HG02642 (cell line): ENCODE results near the gene HEG1.
A peak's percentile ranks its signal among the peaks of the same experiment; 100 is the strongest.
"Not testable (repeated sequence)": the region's sequence is repeated elsewhere in the genome, so short reads cannot be mapped to it uniquely, and the experiment has no call there.

Experiments used
- ATAC-seq: cut with Tn5 transposase; IDR thresholded peaks from one replicate; pipeline ENCODE4 v1.9.1; 2021; ENCODE audit warnings: mild to moderate bottlenecking; ENCODE audit not compliant: unreplicated experiment, poor library complexity

HEG1 gene, protein sequence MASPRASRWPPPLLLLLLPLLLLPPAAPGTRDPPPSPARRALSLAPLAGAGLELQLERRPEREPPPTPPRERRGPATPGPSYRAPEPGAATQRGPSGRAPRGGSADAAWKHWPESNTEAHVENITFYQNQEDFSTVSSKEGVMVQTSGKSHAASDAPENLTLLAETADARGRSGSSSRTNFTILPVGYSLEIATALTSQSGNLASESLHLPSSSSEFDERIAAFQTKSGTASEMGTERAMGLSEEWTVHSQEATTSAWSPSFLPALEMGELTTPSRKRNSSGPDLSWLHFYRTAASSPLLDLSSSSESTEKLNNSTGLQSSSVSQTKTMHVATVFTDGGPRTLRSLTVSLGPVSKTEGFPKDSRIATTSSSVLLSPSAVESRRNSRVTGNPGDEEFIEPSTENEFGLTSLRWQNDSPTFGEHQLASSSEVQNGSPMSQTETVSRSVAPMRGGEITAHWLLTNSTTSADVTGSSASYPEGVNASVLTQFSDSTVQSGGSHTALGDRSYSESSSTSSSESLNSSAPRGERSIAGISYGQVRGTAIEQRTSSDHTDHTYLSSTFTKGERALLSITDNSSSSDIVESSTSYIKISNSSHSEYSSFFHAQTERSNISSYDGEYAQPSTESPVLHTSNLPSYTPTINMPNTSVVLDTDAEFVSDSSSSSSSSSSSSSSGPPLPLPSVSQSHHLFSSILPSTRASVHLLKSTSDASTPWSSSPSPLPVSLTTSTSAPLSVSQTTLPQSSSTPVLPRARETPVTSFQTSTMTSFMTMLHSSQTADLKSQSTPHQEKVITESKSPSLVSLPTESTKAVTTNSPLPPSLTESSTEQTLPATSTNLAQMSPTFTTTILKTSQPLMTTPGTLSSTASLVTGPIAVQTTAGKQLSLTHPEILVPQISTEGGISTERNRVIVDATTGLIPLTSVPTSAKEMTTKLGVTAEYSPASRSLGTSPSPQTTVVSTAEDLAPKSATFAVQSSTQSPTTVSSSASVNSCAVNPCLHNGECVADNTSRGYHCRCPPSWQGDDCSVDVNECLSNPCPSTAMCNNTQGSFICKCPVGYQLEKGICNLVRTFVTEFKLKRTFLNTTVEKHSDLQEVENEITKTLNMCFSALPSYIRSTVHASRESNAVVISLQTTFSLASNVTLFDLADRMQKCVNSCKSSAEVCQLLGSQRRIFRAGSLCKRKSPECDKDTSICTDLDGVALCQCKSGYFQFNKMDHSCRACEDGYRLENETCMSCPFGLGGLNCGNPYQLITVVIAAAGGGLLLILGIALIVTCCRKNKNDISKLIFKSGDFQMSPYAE (N-terminal part only)

GRCh38 chr3:125055913-125056745 lies at the start of gene HEG1:
HEG1 (minus strand) TSS chr3:125055997; CDS start chr3:125055890, 107 bp downstream.
- ATAC-seq: peak; percentile 73

DNA sequence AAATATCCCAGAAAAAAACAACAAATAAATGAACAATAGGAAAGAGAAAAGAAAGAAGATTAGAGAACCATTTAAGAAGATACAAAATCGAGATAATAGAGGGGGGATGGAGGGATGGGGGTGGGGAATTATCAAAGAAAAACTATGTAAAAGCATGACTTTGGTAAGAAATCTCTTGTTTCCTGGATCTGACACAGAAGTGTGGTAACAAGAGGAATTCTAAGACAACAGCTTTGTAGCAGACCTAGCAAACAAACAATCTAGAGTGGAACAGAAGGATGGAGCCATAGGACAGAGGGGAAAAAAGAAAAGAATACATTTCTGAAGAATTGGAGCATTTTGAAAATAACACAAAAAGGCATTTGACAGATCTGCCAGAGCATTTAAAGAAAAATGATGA lies 49.3 kb upstream of the HEG1 start:
- no peak for ATAC-seq

GRCh38 chr3:125104639-125105038 lies 48.8 kb upstream of the HEG1 start:
- ATAC-seq: no peak

GRCh38 chr3:125103406-125103805 lies 47.6 kb upstream of the HEG1 start:
- no peak for ATAC-seq

GRCh38 chr3:125102470-125102869 lies 46.7 kb upstream of the HEG1 start:
- ATAC-seq: no peak

DNA sequence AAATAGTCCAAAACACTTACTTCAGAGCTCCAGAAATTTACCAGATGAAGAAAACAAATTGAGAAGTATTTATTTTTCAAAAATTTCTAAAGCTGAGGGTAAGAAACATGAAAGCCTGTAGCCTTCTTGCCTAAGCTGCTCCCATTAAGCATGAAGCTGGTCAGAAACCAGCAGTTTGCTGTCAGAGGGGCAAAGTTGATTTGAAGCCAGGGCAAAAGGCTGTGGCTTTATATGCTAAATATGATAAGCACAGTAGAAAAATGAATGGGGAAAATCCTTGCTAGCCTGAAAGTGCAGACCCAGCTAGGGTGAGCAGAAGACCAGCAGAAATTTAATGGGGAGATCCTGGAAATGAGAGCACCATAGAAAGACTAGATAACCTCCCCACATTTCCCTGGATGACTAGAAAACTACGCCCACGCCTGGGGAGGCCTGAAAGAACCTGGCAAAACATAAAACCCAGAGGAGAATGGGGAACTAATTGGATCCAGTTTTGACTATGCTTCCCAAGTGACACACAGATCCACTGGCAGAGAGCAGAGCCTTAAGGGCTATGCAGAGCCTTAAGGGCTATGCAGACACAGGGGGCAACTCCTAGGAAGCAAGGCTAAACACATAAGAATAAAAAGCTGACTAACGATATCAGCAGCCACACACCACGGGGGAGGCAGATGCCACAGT lies 43.0 kb upstream of the HEG1 start:
- no peak for ATAC-seq

DNA sequence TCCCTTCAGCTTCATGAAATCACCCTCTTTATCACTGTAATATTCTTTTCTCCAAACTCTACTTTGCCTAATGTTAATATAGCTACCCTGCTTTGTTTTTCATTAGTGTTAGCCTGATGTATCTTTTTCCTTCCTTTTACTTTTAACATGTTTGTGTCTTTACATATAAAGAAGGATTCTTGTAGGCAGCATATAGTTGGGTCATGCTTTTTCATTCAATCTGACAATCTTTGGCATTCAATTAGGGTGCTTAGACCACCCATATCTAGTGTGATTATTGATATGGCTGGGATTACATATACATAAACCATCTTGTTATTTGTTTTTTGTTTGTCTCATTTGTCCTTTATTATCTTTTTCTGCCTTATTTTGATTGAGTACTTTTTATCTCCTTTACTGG lies 34.9 kb upstream of the HEG1 start:
- ATAC-seq: no peak

DNA sequence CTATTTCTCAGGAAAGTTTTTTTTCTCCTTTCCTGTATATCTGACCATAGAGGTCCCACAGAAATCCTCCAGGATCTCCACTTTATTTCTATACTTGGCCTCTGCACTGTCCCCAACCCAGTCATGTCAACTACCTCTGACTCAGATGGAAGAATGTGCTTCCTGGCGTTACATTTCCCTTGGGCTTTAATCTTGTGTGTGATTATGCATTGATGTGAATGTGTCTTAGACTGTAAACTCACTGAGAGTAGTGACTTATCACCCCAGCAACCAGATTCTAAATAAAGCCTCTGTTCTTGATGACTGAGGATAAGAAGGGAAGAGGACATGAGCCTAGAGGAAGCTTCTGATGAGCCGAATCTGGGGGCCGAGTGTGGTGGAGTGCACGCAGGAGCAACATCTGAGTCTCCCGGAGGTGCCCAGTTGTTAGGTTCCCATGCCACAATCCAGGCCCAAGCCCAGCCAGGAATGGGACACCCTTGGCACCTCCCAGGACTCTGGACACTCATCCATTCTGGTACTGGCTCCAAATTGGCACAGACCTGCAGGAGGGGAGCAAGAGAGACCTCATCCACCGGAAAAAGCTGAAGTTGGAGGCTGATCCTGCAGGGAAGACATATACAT lies 32.1 kb upstream of the HEG1 start:
- ATAC-seq: no peak

- no peak for ATAC-seq
Measured at GRCh38 chr3:125085166-125085565, 29.4 kb upstream of the HEG1 start.

GRCh38 chr3:125083776-125084175 lies 28.0 kb upstream of the HEG1 start:
- no peak for ATAC-seq

- ATAC-seq: not testable (repeated sequence)
Measured at GRCh38 chr3:125082339-125082738, 26.5 kb upstream of the HEG1 start.

- ATAC-seq: no peak
Measured at GRCh38 chr3:125080077-125080476, 24.3 kb upstream of the HEG1 start.

DNA sequence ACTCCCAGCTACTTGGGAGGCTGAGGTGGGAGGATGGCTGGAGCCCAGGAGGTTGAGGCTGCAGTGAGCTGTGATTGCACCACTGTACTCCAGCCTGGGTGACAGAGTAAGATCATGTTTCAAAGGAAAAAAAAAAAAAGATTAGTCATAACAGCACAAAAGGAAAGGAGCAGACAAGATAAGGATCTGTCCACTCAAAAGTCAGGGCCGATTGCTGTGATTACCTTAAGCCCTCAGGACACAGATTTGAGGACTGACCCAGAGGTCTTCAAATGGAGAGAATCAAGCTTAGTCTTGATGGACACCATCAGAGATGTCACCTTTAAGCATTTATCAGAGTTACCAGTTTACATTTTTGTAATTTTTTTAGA lies 23.9 kb upstream of the HEG1 start:
- no peak for ATAC-seq

- no peak for ATAC-seq
Measured at GRCh38 chr3:125078951-125079674, 23.3 kb upstream of the HEG1 start.

- ATAC-seq: no peak
Measured at GRCh38 chr3:125077864-125078263, 22.1 kb upstream of the HEG1 start.

GRCh38 chr3:125076464-125076863 lies 20.7 kb upstream of the HEG1 start:
- no peak for ATAC-seq

DNA sequence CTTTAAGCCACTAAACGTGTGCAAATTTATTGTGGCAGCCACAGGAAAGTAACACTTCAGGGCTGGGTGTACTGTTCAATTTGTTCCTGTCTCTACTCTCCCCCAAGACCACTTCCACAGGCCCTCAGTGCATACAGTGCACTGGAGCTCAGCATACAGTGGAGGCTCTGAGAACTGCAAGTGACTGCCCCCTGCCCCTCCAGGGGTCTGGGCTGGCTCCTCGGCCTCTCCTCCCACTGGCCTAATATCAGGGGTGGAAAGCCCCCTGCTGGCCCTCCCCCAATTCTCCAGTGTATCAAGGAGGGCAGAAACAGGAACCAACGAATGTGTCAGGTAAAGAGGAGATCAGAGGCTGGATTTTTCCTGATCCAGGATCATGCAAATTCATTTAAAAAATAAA lies 19.9 kb upstream of the HEG1 start:
- ATAC-seq: no peak

DNA sequence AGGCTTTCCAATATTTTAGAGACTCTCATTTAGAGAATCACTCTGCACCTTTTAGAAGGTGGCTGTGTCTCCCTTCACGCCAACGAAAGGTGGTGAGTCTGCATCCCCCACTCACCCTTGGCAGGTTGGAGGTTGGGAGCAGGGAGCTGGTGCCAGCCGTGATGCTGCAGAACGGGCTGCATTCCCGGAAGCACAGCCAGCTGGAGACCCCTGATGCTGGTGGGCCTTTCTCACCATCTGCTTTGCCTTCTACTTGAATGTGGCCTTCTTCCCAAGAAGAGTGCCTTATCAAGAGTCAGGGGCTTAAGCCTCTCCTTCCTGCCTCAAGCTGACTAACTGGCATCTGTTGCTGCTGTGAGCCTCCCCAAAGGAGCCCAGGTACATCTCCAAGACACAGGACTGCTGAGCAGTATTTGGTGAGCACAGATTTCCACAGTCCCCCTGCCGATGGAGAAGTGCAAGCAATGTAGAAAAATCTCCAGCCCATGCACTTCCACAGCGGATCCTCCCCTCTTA lies 17.7 kb upstream of the HEG1 start:
- ATAC-seq: no peak
